HEK293 (cell line): ENCODE data around the gene HMGN4.

Experiments
- CTCF ChIA-PET: fragments of 350-600 bp; formaldehyde crosslinking; extraction: SDS; loops from one replicate; lab custom pipeline; 2021; ENCODE audit warnings: antibody characterized with exemption; lab: Yijun Ruan, JAX
- POLR2A ChIA-PET: fragments of 300-600 bp; formaldehyde crosslinking; extraction: SDS; loops from one replicate; lab custom pipeline; 2020; ENCODE audit warnings: antibody characterized with exemption, inconsistent platforms; lab: Yijun Ruan, JAX
- H3K27ac ChIP-seq: fragments of 200-500 bp; sonication (Bioruptor generic); 2 replicates; pipeline ENCODE4 v1.5.1; 2014; ENCODE audit warnings: low read depth, low read length, control low read depth, inconsistent platforms; ENCODE audit errors: extremely low read depth
- H3K36me3 ChIP-seq, 2 experiments: fragments of 200-500 bp in 1 of 2; sonication (Bioruptor generic) in 1 of 2; 1 replicate in 1 of 2; 2 replicates in 1 of 2; pipeline ENCODE4 v1.5.1; 2014 to 2017; ENCODE audit warnings: inconsistent platforms in 2 of 2, low read length in 2 of 2; ENCODE audit not compliant: control insufficient read depth in 2 of 2, insufficient read depth in 1 of 2
- H3K4me1 ChIP-seq: fragments of 200-500 bp; sonication (Bioruptor generic); 2 replicates; pipeline ENCODE4 v1.5.1; 2014; ENCODE audit warnings: mild to moderate bottlenecking, low read length, inconsistent platforms; ENCODE audit not compliant: control insufficient read depth, insufficient read depth
- H3K4me3 ChIP-seq: 2 replicates; pipeline ENCODE4 v1.5.1; 2011; ENCODE audit warnings: low read depth, mild to moderate bottlenecking, control low read depth, low read length, moderate library complexity
- H3K9me3 ChIP-seq: fragments of 200-500 bp; sonication (Bioruptor generic); 2 replicates; pipeline ENCODE4 v1.5.1; 2014; ENCODE audit warnings: low read depth, low read length, inconsistent platforms; ENCODE audit not compliant: control insufficient read depth, insufficient read depth
- HIC1 ChIP-seq: fragments of 450-650 bp; formaldehyde crosslinking; IDR thresholded peaks from 2 replicates; pipeline ENCODE4 v1.5.1; 2016; ENCODE audit warnings: missing biosample characterization, missing genetic modification characterization
- HOXC10 ChIP-seq: sonication (generic); formaldehyde crosslinking; IDR thresholded peaks from 2 replicates; pipeline ENCODE4 v1.8.1; 2023; ENCODE audit warnings: mild to moderate bottlenecking, missing genetic modification reagents
- PBX3 ChIP-seq: sonication (generic); formaldehyde crosslinking; IDR thresholded peaks from 2 replicates; pipeline ENCODE4 v1.8.1; 2022; ENCODE audit warnings: mild to moderate bottlenecking, moderate library complexity, missing genetic modification reagents
- PRDM1 ChIP-seq: fragments of 450-650 bp; formaldehyde crosslinking; IDR thresholded peaks from 2 replicates; pipeline ENCODE4; 2016; ENCODE audit warnings: missing biosample characterization, missing genetic modification characterization
- REPIN1 ChIP-seq: fragments of 450-650 bp; formaldehyde crosslinking; IDR thresholded peaks from 2 replicates; pipeline ENCODE4 v1.5.1; 2017; ENCODE audit warnings: missing biosample characterization, missing genetic modification characterization, low read depth
- TCF7L2 ChIP-seq: IDR thresholded peaks from 2 replicates; pipeline ENCODE4 v1.6.1; 2011; ENCODE audit warnings: low read depth, mild to moderate bottlenecking, inconsistent platforms, low read length, moderate library complexity, borderline replicate concordance
- ZBTB44 ChIP-seq: fragments of 450-650 bp; IDR thresholded peaks from 2 replicates; pipeline ENCODE4 v1.5.1; 2018; ENCODE audit warnings: missing biosample characterization, mild to moderate bottlenecking, missing genetic modification characterization
- ZNF133 ChIP-seq: fragments of 450-650 bp; formaldehyde crosslinking; IDR thresholded peaks from 2 replicates; pipeline ENCODE4 v1.5.1; 2016; ENCODE audit warnings: missing biosample characterization, missing genetic modification characterization
- ZNF157 ChIP-seq: fragments of 450-650 bp; formaldehyde crosslinking; IDR thresholded peaks from 2 replicates; pipeline ENCODE4 v1.5.1; 2016; ENCODE audit warnings: missing biosample characterization, missing genetic modification characterization
- ZNF169 ChIP-seq: fragments of 450-650 bp; formaldehyde crosslinking; IDR thresholded peaks from 2 replicates; pipeline ENCODE4 v1.5.1; 2016; ENCODE audit warnings: missing biosample characterization, missing genetic modification characterization
- ZNF214 ChIP-seq: fragments of 450-650 bp; formaldehyde crosslinking; IDR thresholded peaks from 2 replicates; pipeline ENCODE4 v1.5.1; 2017; ENCODE audit warnings: missing biosample characterization, mild to moderate bottlenecking, missing genetic modification characterization, borderline replicate concordance
- ZNF280D ChIP-seq: fragments of 450-650 bp; formaldehyde crosslinking; IDR thresholded peaks from 2 replicates; pipeline ENCODE4 v1.5.1; 2016; ENCODE audit warnings: missing biosample characterization, missing genetic modification characterization
- ZNF350 ChIP-seq: fragments of 450-650 bp; formaldehyde crosslinking; IDR thresholded peaks from 2 replicates; pipeline ENCODE4 v1.5.0; 2017; ENCODE audit warnings: missing biosample characterization, mild to moderate bottlenecking, missing genetic modification characterization
- ZNF37A ChIP-seq: fragments of 450-650 bp; IDR thresholded peaks from 2 replicates; pipeline ENCODE4 v1.5.1; 2018; ENCODE audit warnings: missing biosample characterization, missing genetic modification characterization
- ZNF404 ChIP-seq: fragments of 450-650 bp; formaldehyde crosslinking; IDR thresholded peaks from 2 replicates; pipeline ENCODE4 v1.5.1; 2017; ENCODE audit warnings: missing biosample characterization, missing genetic modification characterization
- ZNF423 ChIP-seq: fragments of 450-650 bp; formaldehyde crosslinking; IDR thresholded peaks from 2 replicates; pipeline ENCODE4 v1.5.1; 2016; ENCODE audit warnings: missing biosample characterization, missing genetic modification characterization
- ZNF433 ChIP-seq: fragments of 450-650 bp; formaldehyde crosslinking; IDR thresholded peaks from 2 replicates; pipeline ENCODE4 v1.5.1; 2016; ENCODE audit warnings: missing biosample characterization, missing genetic modification characterization, low read depth
- ZNF488 ChIP-seq: fragments of 450-650 bp; formaldehyde crosslinking; IDR thresholded peaks from 2 replicates; pipeline ENCODE4 v1.5.1; 2016; ENCODE audit warnings: missing biosample characterization, missing genetic modification characterization
- ZNF510 ChIP-seq: fragments of 450-650 bp; formaldehyde crosslinking; IDR thresholded peaks from 2 replicates; pipeline ENCODE4 v1.5.1; 2018; ENCODE audit warnings: mild to moderate bottlenecking, missing genetic modification characterization, missing biosample characterization; ENCODE audit not compliant: insufficient replicate concordance
- ZNF544 ChIP-seq: fragments of 450-650 bp; formaldehyde crosslinking; IDR thresholded peaks from 2 replicates; pipeline ENCODE4 v1.5.0; 2017; ENCODE audit warnings: missing biosample characterization, missing genetic modification characterization
- ZNF571 ChIP-seq: fragments of 450-650 bp; formaldehyde crosslinking; IDR thresholded peaks from 2 replicates; pipeline ENCODE4 v1.5.0; 2017; ENCODE audit warnings: missing biosample characterization, missing genetic modification characterization
- ZNF600 ChIP-seq: fragments of 450-650 bp; formaldehyde crosslinking; IDR thresholded peaks from 2 replicates; pipeline ENCODE4 v1.5.1; 2016; ENCODE audit warnings: missing biosample characterization, missing genetic modification characterization
- ZNF639 ChIP-seq: fragments of 450-650 bp; formaldehyde crosslinking; IDR thresholded peaks from 2 replicates; pipeline ENCODE4 v1.5.1; 2016; ENCODE audit warnings: missing biosample characterization, missing genetic modification characterization
- ZNF670 ChIP-seq: fragments of 450-650 bp; formaldehyde crosslinking; IDR thresholded peaks from 2 replicates; pipeline ENCODE4 v1.5.1; 2016; ENCODE audit warnings: missing biosample characterization, missing genetic modification characterization, low read depth
- ZNF768 ChIP-seq: fragments of 450-650 bp; formaldehyde crosslinking; IDR thresholded peaks from 2 replicates; pipeline ENCODE4 v1.5.1; 2018; ENCODE audit warnings: missing biosample characterization, mild to moderate bottlenecking, missing genetic modification characterization
- ZNF837 ChIP-seq: fragments of 450-650 bp; formaldehyde crosslinking; IDR thresholded peaks from 2 replicates; pipeline ENCODE4 v1.5.1; 2016; ENCODE audit warnings: missing biosample characterization, missing genetic modification characterization
- ZSCAN23 ChIP-seq: fragments of 450-650 bp; formaldehyde crosslinking; IDR thresholded peaks from 2 replicates; pipeline ENCODE4 v1.5.1; 2016; ENCODE audit warnings: missing biosample characterization, missing genetic modification characterization

Gene HMGN4

GRCh38 chr6:26526928-26527327 is 11.2 kb upstream of the HMGN4 start:
- H3K9me3 ChIP-seq: no peaks in the 10 kb centered on the region
- no peak for TF ChIP-seq ZNF600 (tag by site-specific recombination)
- no peak for TF ChIP-seq ZNF510 (tag by site-specific recombination)
- no peak for TF ChIP-seq ZBTB44
- no peak for TF ChIP-seq TCF7L2
- no peak for TF ChIP-seq ZNF571 (tag by site-specific recombination)
- TF ChIP-seq ZSCAN23 (tag by site-specific recombination): no peak
- TF ChIP-seq ZNF404 (tag by site-specific recombination): no peak
- TF ChIP-seq ZNF350 (tag by site-specific recombination): no peak
- TF ChIP-seq HOXC10 (CRISPR knock-in tag): no peak
- TF ChIP-seq ZNF37A (tag by site-specific recombination): no peak
- TF ChIP-seq ZNF837: no peak
- TF ChIP-seq ZNF488 (tag by site-specific recombination): no peak
- no peak for TF ChIP-seq ZNF280D
- TF ChIP-seq, all 188 proteins: peak for 0
- Histone ChIP-seq H3K4me3 (no peak overlapping the region), H3K4me1 (no peaks in the 10 kb centered on the region), H3K36me3 (no peaks in the 10 kb centered on the region), H3K27ac (no peak overlapping the region)
- ChIA-PET POLR2A (interaction anchor here (0.6 to 2.6 kb wide), 2 partner anchors 11 to 59 kb away, joined by 4 to 8 read pairs; partner anchors contain the start of gene HMGN4), CTCF (interaction anchor here (0.9 to 1.0 kb wide), 2 partner anchors 45 to 185 kb away, joined by 3 to 5 read pairs; no protein-coding TSS in a partner anchor)

GRCh38 chr6:26530203-26530602 is 8.0 kb upstream of the HMGN4 start:
- CTCF ChIA-PET: no interaction called here
- POLR2A ChIA-PET: no interaction called here
- Histone ChIP-seq H3K36me3 (no peaks in the 10 kb centered on the region), H3K4me3 (no peak overlapping the region), H3K4me1 (no peaks in the 10 kb centered on the region), H3K27ac (no peak overlapping the region), H3K9me3 (no peaks in the 10 kb centered on the region)
- TF ChIP-seq ZNF157 (tag by site-specific recombination) (no peak), PBX3 (CRISPR knock-in tag) (no peak), HIC1 (tag by site-specific recombination) (no peak), ZNF670 (no peak), ZNF214 (tag by site-specific recombination) (no peak), ZNF423 (tag by site-specific recombination) (no peak), ZNF433 (tag by site-specific recombination) (no peak), ZNF169 (tag by site-specific recombination) (no peak), ZNF639 (tag by site-specific recombination) (no peak), ZNF133 (tag by site-specific recombination) (no peak), PRDM1 (tag by site-specific recombination) (no peak), REPIN1 (tag by site-specific recombination) (no peak), ZNF544 (tag by site-specific recombination) (no peak), ZNF768 (no peak)
